ENCODE results near the gene HPSE2.

DNA sequence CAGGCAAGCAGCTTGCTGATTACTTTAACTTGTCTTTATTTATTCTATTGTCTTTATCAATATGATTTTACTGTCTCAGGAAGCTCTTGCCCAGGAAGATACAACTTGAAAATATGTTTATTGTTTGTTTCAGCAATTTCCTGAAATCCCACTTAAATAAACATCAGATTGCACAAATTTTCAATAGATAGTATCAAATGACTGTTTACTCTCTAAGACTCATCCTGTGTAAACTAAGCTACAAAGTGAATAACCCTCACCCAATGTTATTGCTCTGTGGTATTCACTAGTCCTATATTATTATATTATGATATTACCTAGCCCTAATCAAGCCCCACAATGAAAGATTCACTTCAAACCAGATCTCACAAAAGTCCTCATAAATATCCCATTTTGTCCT, 658.5 kb downstream of the HPSE2 start:
- TF ChIP-seq EZH2phosphoT487 (IDR thresholded peaks at IDR 0.05; ENCODE audit: insufficient read depth, low read depth): no peak
- TF ChIP-seq EZH2 (IDR thresholded peaks at IDR 0.05; ENCODE audit: insufficient read depth, poor library complexity, severe bottlenecking): no peak

All from GM23248 (cell line).